ENCODE results near the gene FAM229A.
A peak's percentile ranks its signal among the peaks of the same experiment; 100 is the strongest.

Gene FAM229A

DNA sequence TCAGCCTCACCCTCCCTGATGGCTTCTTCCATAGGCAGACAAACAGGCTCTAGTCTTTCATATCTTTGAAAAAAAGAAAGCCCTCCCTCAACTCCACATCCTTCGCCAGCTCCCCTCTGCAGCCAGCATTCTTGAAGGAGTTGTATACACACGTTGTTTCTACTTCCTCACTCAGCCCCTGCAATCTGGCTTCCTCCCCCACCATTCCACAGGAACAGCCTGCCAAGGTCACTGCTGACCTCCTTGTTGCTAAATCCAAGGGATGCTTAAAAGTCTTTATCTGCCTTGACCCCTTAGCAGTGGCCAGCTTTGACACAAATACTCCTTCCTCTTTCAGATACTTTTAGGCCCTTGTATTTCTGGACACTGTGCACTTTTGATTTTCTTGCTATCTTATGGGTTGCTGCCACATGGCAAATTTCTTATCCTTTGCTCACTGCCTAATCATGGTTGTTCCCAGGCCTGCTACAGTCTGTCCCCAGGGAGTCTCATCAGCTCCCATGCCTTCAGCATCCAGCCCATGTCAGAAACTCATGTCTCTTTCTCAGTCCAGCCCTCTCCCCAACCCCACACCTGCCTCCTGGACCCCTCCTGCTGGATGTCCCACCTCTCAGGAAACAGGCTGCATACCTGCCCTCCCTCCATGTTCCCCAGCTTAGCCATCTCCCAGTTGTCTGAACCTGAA is 8.3 kb downstream of the FAM229A start:
- no peak for TF ChIP-seq POLR2A (IDR thresholded peaks at IDR 0.05; ENCODE audit: extremely low read depth, insufficient read length)
- TF ChIP-seq MYC (IDR thresholded peaks at IDR 0.05; ENCODE audit: low read depth, low read length): no peak
- TF ChIP-seq, protein P1, sequence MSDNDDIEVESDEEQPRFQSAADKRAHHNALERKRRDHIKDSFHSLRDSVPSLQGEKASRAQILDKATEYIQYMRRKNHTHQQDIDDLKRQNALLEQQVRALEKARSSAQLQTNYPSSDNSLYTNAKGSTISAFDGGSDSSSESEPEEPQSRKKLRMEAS (IDR thresholded peaks at IDR 0.05; ENCODE audit: low read depth, low read length): no peak
- TF ChIP-seq, protein P2, sequence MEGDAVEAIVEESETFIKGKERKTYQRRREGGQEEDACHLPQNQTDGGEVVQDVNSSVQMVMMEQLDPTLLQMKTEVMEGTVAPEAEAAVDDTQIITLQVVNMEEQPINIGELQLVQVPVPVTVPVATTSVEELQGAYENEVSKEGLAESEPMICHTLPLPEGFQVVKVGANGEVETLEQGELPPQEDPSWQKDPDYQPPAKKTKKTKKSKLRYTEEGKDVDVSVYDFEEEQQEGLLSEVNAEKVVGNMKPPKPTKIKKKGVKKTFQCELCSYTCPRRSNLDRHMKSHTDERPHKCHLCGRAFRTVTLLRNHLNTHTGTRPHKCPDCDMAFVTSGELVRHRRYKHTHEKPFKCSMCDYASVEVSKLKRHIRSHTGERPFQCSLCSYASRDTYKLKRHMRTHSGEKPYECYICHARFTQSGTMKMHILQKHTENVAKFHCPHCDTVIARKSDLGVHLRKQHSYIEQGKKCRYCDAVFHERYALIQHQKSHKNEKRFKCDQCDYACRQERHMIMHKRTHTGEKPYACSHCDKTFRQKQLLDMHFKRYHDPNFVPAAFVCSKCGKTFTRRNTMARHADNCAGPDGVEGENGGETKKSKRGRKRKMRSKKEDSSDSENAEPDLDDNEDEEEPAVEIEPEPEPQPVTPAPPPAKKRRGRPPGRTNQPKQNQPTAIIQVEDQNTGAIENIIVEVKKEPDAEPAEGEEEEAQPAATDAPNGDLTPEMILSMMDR (IDR thresholded peaks at IDR 0.05; ENCODE audit: low read depth, low read length): no peak
- peak; percentile 47 for DNase-seq (ENCODE audit: low read depth)
- no peak overlapping the region for H3K4me3 ChIP-seq (ENCODE audit: low read depth, low read length)

DNA sequence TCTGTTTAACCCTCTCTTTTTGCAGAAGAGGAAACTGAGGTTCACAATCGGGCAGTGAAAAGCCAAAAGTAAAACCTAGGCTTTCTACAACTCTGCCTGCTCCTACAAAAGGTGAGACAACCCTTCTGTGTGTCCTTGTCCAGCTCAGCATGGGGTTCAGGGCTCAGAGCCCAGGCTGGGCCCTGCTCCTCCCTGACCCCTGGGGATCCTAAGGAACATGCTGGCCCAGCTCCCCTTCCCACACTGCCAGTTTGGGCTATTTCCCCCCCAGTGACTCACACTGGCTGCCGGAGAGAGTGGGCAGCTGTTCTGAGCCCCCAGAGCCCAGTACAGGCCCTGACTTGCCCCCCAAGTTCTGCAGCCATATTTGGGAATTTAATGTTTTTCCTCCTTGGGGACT is 8.9 kb downstream of the FAM229A start:
- H3K4me3 ChIP-seq (ENCODE audit: low read depth, low read length): no peak overlapping the region
- DNase-seq (ENCODE audit: low read depth): no peak
- TF ChIP-seq POLR2A (IDR thresholded peaks at IDR 0.05; ENCODE audit: extremely low read depth, insufficient read length) (no peak), MYC (IDR thresholded peaks at IDR 0.05; ENCODE audit: low read depth, low read length) (no peak)
- TF ChIP-seq, protein P1 (IDR thresholded peaks at IDR 0.05; ENCODE audit: low read depth, low read length): no peak
- TF ChIP-seq, protein P2 (IDR thresholded peaks at IDR 0.05; ENCODE audit: low read depth, low read length): no peak

DNA sequence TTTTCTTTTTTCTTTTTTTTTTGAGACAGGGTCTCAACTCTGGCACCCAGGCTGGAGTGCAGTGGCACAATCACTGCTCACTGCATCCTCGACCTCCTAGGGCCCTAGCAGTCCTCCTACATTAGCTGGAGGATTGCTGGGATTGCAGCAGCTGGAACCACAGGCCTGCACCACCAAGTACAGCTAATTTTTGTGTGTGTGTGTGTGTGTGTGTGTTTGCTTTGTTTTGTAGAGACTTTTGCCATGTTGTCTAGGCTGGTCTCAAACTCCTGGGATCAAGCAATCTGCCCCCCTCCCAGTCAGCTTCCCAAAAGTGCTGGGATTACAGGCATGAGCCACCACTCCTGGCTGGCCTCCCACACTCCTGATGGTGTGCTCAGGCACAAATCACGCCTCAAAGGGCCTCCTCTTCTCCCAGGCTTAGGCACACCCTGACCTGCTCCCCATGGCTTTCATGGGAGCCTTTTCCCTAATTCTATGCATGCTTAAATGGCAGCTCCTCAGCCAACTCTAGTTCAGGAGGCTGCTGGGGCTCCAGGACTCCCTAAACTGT is 9.4 kb downstream of the FAM229A start:
- no peak overlapping the region for H3K4me3 ChIP-seq (ENCODE audit: low read depth, low read length)
- no peak for DNase-seq (ENCODE audit: low read depth)
- TF ChIP-seq MYC (IDR thresholded peaks at IDR 0.05; ENCODE audit: low read depth, low read length) (no peak), POLR2A (IDR thresholded peaks at IDR 0.05; ENCODE audit: extremely low read depth, insufficient read length) (no peak)
- TF ChIP-seq, protein P1 (IDR thresholded peaks at IDR 0.05; ENCODE audit: low read depth, low read length): no peak
- TF ChIP-seq, protein P2 (IDR thresholded peaks at IDR 0.05; ENCODE audit: low read depth, low read length): no peak

GRCh38 chr1:32352239-32352745 is 10.0 kb downstream of the FAM229A start:
- H3K4me3 ChIP-seq (ENCODE audit: low read depth, low read length): peak overlapping the region; percentile 44
- TF ChIP-seq POLR2A (IDR thresholded peaks at IDR 0.05; ENCODE audit: extremely low read depth, insufficient read length): no peak
- TF ChIP-seq, protein P1 (IDR thresholded peaks at IDR 0.05; ENCODE audit: low read depth, low read length): no peak
- TF ChIP-seq, protein P2 (IDR thresholded peaks at IDR 0.05; ENCODE audit: low read depth, low read length): no peak
- DNase-seq (ENCODE audit: low read depth): no peak

- H3K4me3 ChIP-seq (ENCODE audit: low read depth, low read length): peak overlapping the region; percentile 57
- peak; percentile 49 for TF ChIP-seq POLR2A (IDR thresholded peaks at IDR 0.05; ENCODE audit: extremely low read depth, insufficient read length)
- TF ChIP-seq MYC (IDR thresholded peaks at IDR 0.05; ENCODE audit: low read depth, low read length): no peak
- DNase-seq (ENCODE audit: low read depth): peak; percentile 91
These were observed 10.7 kb downstream of the FAM229A start for GRCh38 chr1:32351399-32352238.

Data from NB4 (cell line).